ENCODE data around the gene AQP2.

AQP2 gene

DNA sequence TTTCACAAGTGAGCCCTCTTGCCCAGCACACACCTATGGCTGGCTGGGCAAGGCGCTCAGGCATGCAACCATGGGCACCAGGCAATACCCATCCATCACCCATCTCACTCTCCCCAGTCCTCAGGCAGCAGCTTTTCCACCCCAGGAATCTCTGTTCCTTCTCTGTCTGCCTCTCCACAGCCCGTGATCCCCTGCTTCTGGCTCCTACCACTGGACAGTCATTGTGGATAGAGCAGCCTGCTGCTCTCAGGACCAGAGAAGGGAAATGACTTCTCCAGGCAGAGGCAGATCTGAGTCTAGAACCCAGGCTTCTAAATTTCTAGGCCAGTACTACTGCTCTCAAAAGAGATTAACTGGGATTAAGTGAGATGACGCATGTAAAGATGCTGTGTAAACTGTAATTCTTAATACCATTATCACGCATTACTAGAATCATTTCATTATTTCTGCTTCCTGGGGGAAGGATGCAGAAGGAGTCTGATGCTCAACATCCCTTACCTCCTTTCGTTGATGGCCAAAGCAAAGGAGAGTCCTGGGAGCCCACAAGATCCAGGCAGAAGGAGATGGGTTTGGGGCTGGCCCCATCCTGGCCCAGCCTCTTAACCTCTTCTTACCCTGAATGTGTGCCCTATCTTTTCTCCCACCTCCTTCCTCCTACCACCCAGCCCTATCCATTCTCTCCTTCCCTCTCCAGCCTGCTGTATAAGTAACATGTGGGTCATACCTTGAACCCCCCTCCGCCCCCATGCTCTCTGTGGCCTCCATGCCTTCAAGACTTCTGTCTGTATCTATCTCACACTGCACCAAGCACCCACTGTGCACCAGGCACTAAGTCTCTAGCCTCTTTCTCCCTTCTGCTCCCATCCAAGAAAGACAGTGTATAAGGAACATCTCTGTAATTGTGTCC is 6.4 kb downstream of the AQP2 start:
- DNase-seq, result no peak

DNA sequence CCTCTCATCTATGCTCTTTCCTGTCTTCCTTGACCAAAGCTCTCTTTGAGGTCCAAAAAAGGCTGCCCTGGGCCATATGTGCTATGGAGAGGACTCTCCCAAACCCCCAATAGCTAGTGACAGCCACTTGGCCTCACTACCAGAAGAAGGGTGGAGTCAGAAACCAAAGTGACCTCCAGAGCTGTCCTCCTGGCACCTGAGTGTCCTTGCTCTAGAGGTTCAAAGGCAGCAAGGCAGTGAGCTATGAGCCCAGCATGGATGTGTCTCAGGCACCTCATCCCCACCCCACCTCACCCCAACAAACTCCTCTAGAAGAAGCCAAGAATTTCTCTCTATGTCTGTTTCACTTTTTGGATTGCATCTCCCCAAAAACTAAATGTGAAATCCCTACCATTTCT is 7.0 kb downstream of the AQP2 start:
- DNase-seq, result no peak

DNA sequence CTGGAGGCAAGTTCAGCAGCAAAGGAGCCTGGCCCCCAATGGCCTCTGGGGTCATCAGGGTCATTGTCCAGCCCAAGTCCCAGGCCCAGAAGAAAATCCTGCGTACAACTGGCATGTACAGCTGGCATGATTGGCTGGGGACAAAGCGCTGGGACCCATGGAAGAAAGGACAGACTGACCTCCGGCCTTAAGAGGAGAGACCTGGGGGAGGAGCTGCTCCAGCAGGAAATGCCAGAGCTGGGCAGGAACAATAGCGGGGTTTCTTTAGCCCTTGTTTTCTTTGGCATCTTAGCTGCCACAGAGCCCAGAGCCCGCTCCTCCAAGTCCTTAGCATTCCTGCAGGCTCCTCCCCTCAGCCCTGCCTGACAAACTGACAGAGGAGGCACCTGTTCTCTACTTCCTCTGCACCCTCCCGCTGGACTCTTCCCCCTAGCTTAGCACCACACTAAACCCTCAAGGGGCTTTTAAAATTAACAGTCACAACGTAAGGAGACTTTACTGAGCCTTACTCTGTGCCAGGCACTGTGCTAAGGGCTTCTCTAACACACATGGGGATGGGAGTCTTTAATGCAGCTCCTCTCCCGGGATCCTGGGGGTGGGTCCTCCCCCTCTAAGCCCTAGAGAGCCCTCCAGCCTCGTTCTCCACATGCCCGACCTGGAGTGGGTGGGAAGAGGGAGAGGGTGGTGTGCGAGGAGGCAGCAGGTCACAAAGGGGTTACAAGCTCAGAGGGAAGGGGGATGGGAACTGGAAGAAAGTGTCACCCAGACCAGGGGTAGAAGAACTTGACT is 9.3 kb downstream of the AQP2 start:
- no peak for DNase-seq

- DNase-seq, result no peak
Measured at GRCh38 chr12:49960474-49961110, 10.1 kb downstream of the AQP2 start.

GRCh38 chr12:49961111-49961922 is 10.8 kb downstream of the AQP2 start, which contains the start of gene AQP5:
Gene AQP5, plus strand, starts transcription at chr12:49961872. Its CDS starts 146 bp downstream, at chr12:49962018.
- no peak for DNase-seq

GRCh38 chr12:49961993-49962764 is 11.6 kb downstream of the AQP2 start:
- DNase-seq, result no peak

DNA sequence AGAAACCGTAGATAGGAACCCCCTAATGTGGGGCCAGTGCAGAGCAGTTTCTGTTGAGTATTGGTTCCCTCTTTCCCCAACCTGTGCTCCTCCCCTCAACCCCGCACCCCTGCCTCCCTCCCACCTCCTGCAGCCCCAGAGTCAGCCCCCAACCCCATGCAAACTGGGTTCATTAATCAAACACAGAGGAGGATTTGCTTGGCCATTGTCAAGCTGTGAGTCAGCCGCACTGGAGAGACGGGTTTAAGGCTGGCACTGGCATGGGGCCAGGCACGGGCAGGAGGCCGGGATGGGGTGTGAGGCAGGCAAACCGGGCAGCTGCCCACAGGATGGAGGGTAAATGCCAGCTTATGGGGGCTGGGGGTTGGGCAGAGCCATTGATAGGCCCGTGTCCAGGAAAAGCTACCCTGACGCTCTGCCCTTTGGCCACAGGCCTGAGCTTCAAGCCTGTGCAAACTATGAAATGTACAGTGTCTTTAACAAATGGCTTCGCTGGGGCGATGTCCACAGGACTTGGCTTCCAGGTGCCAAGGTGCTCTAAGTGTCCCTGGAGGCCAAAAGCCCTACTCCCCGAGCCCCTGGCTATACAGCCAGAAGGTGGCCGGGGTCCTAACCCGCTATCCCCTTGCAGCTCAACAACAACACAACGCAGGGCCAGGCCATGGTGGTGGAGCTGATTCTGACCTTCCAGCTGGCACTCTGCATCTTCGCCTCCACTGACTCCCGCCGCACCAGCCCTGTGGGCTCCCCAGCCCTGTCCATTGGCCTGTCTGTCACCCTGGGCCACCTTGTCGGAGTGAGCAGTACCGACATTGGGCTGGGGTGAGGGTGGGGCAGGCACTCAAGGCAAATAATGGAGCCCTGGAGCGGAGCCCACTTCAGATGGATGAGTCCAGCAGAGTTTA is 12.6 kb downstream of the AQP2 start:
- DNase-seq, result no peak

DNA sequence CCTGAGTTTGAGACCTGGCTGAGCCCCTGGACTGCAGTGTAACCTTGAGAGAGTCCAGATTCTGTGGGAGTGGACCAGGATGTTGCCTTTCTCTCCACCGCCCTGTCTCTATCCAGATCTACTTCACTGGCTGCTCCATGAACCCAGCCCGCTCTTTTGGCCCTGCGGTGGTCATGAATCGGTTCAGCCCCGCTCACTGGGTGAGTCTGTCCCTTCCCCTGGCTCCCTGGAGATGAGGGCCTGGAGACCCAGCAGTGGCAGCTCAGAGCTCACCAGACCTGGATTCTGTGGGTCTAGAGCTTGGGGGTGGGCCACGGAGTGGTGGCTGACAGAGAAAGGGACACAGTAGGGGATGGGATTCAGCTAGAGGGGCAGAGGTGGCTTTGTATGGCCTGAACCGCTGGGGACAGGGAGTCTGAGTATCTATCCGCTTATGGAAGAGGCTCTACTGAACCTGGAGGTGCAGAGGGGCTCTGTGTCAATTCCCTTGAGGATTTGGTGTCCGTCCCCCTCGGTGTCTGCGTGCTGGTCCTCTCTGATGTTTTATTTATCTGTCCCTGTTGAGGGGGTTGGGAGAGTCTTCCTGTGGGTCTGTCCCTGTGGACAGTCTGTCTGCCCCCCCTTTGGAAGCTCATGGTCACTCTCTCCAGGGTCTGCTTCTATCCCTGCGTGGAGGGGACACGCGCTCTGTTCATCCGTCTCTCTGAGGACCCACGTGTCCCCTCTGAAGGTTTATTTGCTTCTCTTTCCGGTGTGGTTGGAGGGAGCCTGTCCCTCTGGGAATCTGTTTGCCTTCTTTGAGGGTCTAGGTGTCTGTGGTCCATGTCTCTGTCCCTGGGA is 13.7 kb downstream of the AQP2 start:
- DNase-seq, result no peak

GRCh38 chr12:49964849-49965624 is 14.5 kb downstream of the AQP2 start:
- no peak for DNase-seq

DNA sequence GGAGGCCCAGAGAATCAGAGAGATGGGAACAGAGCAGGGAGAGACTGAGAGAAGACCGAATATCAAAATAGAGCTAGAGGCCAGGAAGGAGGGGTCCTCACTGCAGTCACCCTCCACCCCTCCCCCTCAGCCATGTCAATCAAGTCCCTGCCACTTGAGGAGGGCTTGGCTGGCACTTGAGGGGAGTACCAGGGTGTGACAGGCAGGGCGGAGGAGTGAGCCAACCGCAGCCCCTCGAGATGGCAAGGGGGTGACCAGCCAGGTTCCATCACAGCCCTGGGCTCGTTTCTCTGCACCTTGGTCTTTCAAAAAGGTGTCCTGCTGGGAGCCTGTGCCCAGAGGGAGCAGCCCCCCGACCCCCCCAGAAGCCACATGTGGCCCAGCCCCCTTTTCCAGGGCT is 15.3 kb downstream of the AQP2 start:
- DNase-seq, result no peak

- no peak for DNase-seq
Measured at GRCh38 chr12:49966511-49967041, 16.0 kb downstream of the AQP2 start.

- peak; percentile 96 for DNase-seq
Measured at GRCh38 chr12:49967042-49967776, 16.7 kb downstream of the AQP2 start.

DNA sequence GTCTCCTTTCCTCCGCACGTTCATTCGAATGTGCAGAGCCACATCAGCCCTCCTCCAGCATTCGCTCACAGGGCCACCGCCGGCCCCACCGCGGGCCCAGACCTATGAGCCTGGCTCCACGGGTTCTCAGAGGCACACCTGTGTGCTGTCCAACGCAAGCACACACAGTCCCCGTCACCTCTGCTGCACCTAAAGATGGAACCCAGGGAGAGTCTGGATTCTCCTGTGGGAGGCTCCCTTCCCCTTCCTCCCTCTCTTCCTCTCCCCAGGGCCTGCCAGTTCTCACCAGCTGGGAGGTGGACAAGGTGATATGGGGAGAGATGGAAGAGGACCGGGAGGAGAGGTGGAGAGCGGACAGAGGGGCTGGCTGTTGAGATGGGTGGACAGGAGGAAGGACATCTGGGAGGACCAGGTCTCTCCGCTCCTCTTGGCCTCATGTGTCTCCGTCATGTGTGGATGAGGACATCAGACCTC is 17.3 kb downstream of the AQP2 start:
- peak; percentile 25 for DNase-seq

- DNase-seq, result peak; percentile 25
Measured at GRCh38 chr12:49968471-49968870, 17.9 kb downstream of the AQP2 start.

GRCh38 chr12:49969027-49969426 is 18.5 kb downstream of the AQP2 start:
- DNase-seq, result no peak

GRCh38 chr12:49969651-49970429 is 19.3 kb downstream of the AQP2 start:
- peak; percentile 17 for DNase-seq

DNA sequence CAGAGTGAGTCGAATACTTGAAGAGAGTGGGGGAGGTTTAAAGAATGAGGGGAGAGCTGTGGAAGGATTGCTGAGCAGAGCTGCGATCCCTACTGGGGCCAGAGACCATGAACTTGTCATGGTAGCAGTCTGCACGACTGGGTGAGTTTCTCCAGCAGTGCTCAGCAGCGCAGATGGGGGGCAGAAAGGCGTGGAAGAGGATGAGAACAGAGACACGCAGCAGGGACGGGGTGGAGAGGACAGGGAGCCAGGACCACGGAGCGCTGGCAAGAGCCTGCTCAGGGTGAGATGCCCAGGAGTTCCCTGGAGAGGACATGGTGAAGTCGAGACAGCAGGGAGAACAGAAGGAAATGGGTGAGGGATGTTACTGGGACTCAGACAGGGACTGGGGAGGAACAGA is 20.1 kb downstream of the AQP2 start:
- no peak for DNase-seq
